ENCODE data around the gene CDC34. TPM values are rescaled to one million over a fixed set of nuclear protein-coding genes. Genes with fewer than 3 reads are reported as not detected.

Gene CDC34
- total RNA-seq, 6 experiments from 2014 or later, result 63.8 to 79.9 (median 64.6) TPM

- Mint-ChIP-seq H3K36me3 (ENCODE audit: low read depth) (peaks cover 9% of the 10 kb centered on the region), H3K27ac (no peak overlapping the region), H3K4me1 (ENCODE audit: low read depth) (peaks cover 8% of the 10 kb centered on the region; the same call in 1 of the 2 replicates), H3K27me3 (ENCODE audit: insufficient read depth) (peaks cover 5% of the 10 kb centered on the region), H3K4me3 (no peak overlapping the region), H3K9me3 (peaks cover 26% of the 10 kb centered on the region)
- DNase-seq, result no peak
- no peak for TF ChIP-seq CTCF (IDR thresholded peaks at IDR 0.05)
Observed at GRCh38 chr19:485077-485476, 46.5 kb upstream of the CDC34 start.

DNA sequence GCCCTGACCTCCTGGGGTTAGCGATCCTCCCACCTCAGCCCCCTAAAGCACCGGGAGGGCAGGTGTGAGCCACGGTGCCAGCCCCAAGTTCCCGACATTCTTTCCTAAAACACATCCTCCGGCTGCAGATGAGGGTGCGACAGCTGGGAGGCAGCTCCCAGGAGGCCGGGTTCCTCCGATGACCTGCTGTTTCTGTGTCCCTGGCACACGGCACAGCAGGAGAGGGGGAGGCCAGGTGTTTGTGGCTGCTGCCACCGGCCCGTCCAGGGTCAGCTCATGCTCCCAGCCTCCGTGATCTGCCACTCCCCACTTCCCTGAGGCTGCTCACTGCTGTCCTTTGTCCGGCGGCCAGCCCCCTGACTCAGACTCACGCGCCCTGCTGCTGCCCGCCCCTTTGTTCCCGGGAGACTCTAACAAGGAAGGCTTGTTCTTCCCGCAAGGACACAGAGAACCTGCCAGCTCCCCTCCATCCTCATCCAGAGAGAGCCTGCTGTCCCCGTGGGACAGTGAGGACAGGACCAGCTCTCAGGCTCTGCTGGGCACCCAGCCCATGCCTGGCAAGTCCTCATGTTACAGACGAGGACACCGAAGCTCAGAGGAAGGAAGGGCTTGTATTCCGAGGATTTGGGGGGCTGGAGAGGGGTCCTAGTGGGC lies 45.9 kb upstream of the CDC34 start:
- TF ChIP-seq CTCF (IDR thresholded peaks at IDR 0.05), result no peak
- no peak overlapping the region for H3K27ac Mint-ChIP-seq
- H3K27me3 Mint-ChIP-seq (ENCODE audit: insufficient read depth), result peaks cover 5% of the 10 kb centered on the region
- peaks cover 2% of the 10 kb centered on the region; the same call in 1 of the 2 replicates for H3K36me3 Mint-ChIP-seq (ENCODE audit: low read depth)
- H3K4me3 Mint-ChIP-seq, result no peak overlapping the region; the same call in 1 of the 2 replicates
- peaks cover 6% of the 10 kb centered on the region; the same call in 1 of the 2 replicates for H3K4me1 Mint-ChIP-seq (ENCODE audit: low read depth)
- peaks cover 20% of the 10 kb centered on the region for H3K9me3 Mint-ChIP-seq
- no peak for DNase-seq

DNA sequence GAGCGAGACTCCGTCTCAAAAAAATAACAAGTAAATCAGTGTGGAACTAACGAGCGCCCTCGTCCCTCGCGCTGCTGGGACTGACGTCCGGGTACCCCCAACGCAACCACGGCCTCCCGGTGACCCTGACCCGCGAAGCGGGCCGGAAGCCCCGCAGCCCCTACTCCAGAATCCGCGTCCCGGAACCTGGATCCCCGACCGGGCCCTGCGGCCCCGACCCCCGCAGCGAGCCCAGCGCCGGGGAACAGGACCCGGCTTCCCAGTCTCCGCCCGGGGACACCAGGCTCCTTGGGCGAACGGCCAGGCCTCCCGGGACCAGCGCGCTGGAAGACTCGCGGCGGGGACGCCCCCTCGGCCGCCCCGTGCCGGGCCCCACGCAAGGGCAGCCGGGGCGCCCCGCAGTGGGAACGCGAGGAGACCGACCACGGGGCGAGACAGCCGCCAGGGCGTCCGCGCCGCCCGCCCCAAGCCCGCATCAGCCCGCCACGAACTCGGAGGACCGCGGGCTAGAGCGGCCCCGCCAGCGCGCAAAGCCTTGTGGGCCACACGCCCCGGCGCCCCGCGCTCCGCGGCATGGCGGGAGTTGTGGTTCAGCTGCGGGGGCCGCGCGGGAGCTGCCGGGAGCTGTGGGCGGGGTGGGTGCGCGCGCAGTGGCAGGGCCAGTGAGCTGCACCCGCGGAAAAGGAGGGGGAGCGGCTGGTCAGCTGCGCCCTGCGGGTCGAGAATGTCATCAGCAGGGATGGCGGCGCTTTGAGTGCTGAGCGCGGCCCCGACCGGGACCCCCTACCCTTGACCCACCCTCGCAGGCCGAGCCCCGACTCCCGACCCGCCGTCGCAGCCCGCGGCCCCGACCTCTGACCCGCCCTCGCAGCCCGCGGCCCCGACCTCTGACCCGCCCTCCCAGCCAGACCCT lies 42.8 kb upstream of the CDC34 start:
- Mint-ChIP-seq H3K27me3 (ENCODE audit: insufficient read depth) (peaks cover 7% of the 10 kb centered on the region), H3K4me3 (peak overlapping the region; percentile 83), H3K4me1 (ENCODE audit: low read depth) (peaks cover 6% of the 10 kb centered on the region; the same call in 1 of the 2 replicates), H3K27ac (peak overlapping the region; percentile 54; the same call in 1 of the 2 replicates), H3K36me3 (ENCODE audit: low read depth) (peaks cover 7% of the 10 kb centered on the region; the same call in 1 of the 2 replicates), H3K9me3 (peaks cover 11% of the 10 kb centered on the region)
- peak; percentile 16 for TF ChIP-seq CTCF (IDR thresholded peaks at IDR 0.05)
- DNase-seq, result peak; percentile 89

GRCh38 chr19:489418-490196 lies 42.0 kb upstream of the CDC34 start:
- Mint-ChIP-seq H3K27me3 (ENCODE audit: insufficient read depth) (peaks cover 5% of the 10 kb centered on the region), H3K27ac (peak overlapping the region; percentile 54), H3K4me3 (peak overlapping the region; percentile 83), H3K36me3 (ENCODE audit: low read depth) (peaks cover 9% of the 10 kb centered on the region; the same call in 1 of the 2 replicates), H3K9me3 (peaks cover 12% of the 10 kb centered on the region), H3K4me1 (ENCODE audit: low read depth) (peaks cover 6% of the 10 kb centered on the region; the same call in 1 of the 2 replicates)
- TF ChIP-seq CTCF (IDR thresholded peaks at IDR 0.05), result no peak; the same call in 1 of the 2 replicates
- DNase-seq, result no peak

DNA sequence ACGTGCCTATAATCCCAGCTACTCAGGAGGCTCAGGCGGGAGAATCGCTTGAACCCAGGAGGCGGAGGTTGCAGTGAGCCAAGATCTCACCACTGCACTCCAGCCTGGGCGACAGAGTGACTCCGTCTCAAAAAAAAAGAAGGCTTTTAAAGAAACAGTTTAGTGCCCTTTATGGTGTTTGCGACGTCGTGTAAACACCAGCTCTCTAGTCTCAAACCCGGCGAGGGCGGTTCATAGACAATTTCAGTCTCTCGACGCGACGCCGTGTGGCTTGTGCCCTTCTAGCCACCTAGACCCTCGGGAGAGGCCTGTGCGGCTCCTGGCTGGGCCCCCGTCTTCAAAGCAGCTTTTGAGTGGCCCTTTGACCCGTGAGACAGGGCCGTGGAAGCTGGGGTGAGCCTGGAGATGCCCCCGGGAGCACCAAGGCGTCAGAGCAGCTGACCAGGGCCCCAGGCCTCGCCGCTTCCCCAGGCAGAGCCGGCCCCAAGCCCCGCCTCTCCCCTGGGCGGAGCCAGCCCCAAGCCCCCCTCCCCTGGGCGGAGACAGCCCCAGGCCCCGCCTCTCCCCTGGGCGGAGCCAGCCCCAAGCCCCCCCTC lies 40.3 kb upstream of the CDC34 start:
- H3K36me3 Mint-ChIP-seq (ENCODE audit: low read depth), result peaks cover 9% of the 10 kb centered on the region; the same call in 1 of the 2 replicates
- no peak for DNase-seq
- peaks cover 8% of the 10 kb centered on the region for H3K27me3 Mint-ChIP-seq (ENCODE audit: insufficient read depth)

More for the DNA sequence above, 40.3 kb upstream of the CDC34 start:
- H3K4me1 Mint-ChIP-seq (ENCODE audit: low read depth), result no peaks in the 10 kb centered on the region
- no peak overlapping the region for H3K27ac Mint-ChIP-seq
- no peak for TF ChIP-seq CTCF (IDR thresholded peaks at IDR 0.05)
- H3K4me3 Mint-ChIP-seq, result no peak overlapping the region
- peaks cover 12% of the 10 kb centered on the region for H3K9me3 Mint-ChIP-seq

Measured in HFFc6 (cell line).